Adrenal gland (tissue), 5 donors: ENCODE data around the gene GLT6D1.
A peak's percentile ranks its signal among the peaks of the same experiment; 100 is the strongest.

ENCODE experiments used
- CTCF ChIP-seq, 6 experiments: fragments of 450-650 bp in 4 of 6; fragments of 200-600 bp in 2 of 6; sonication (generic) in 1 of 6; IDR thresholded peaks; 1 replicate in 5 of 6; 2 replicates in 1 of 6; pipeline versions ENCODE4 v1.5.1 to v1.8.0; 2016 to 2021; ENCODE audit warnings: antibody characterized with exemption in 6 of 6, mild to moderate bottlenecking in 2 of 6, moderate library complexity in 1 of 6
- POLR2A ChIP-seq, 2 donors: fragments of 450-650 bp; IDR thresholded peaks; one replicate each; pipeline ENCODE4 v1.6.1; 2017; ENCODE audit warnings: antibody characterized with exemption in 2 of 2, mild to moderate bottlenecking in 2 of 2, moderate library complexity in 1 of 2
- donor health status: DM: no; HTN: no; CAD: no.

GRCh38 chr9:135582966-135583687, 56.2 kb downstream of the GLT6D1 start:
- TF ChIP-seq CTCF (IDR thresholded peaks at IDR 0.05) (peak in 1 of 6 experiments; percentile 13), POLR2A (IDR thresholded peaks at IDR 0.05) (no peak)
